Measurements from ENCODE around the gene HINFP.

HINFP gene

DNA sequence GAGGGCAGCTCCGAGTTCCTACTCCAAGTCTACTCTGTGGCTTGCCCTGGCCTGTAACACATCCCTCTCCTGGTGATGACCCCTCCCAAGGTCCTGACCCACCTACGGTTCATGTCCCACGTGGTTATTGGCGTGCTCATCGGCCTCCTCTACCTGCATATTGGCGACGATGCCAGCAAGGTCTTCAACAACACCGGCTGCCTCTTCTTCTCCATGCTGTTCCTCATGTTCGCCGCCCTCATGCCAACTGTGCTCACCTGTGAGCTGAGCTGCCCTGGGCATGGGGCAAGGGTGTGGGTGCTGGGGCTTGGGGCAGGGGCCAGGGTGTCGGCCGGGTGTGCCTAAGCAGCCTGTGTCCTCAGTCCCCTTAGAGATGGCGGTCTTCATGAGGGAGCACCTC is 37.1 kb downstream of the HINFP start:
- H3K79me2 ChIP-seq (ENCODE audit: insufficient read depth, low read length): no peaks in the 10 kb centered on the region
- H3K9me2 ChIP-seq (replicated peaks; ENCODE audit: low read depth, low read length): no peaks in the 10 kb centered on the region
- H3F3A ChIP-seq (ENCODE audit: low read depth): no peaks in the 10 kb centered on the region
- no peaks in the 10 kb centered on the region for H4K20me1 ChIP-seq (ENCODE audit: insufficient read depth, low read length, poor library complexity, severe bottlenecking)
- no peak overlapping the region for H3K4me2 ChIP-seq (ENCODE audit: low read depth, low read length, poor library complexity, severe bottlenecking)
- peaks cover 5% of the 10 kb centered on the region for H3K4me1 ChIP-seq (ENCODE audit: insufficient read depth, low read length, poor library complexity, severe bottlenecking)
- no peaks in the 10 kb centered on the region for H3K9me3 ChIP-seq (ENCODE audit: insufficient read depth, low read depth, low read length)
- H3K4me3 ChIP-seq (ENCODE audit: low read length, poor library complexity, severe bottlenecking): no peak overlapping the region
- H2AFZ ChIP-seq (ENCODE audit: low read length): no peak overlapping the region
- TF ChIP-seq, protein P1, sequence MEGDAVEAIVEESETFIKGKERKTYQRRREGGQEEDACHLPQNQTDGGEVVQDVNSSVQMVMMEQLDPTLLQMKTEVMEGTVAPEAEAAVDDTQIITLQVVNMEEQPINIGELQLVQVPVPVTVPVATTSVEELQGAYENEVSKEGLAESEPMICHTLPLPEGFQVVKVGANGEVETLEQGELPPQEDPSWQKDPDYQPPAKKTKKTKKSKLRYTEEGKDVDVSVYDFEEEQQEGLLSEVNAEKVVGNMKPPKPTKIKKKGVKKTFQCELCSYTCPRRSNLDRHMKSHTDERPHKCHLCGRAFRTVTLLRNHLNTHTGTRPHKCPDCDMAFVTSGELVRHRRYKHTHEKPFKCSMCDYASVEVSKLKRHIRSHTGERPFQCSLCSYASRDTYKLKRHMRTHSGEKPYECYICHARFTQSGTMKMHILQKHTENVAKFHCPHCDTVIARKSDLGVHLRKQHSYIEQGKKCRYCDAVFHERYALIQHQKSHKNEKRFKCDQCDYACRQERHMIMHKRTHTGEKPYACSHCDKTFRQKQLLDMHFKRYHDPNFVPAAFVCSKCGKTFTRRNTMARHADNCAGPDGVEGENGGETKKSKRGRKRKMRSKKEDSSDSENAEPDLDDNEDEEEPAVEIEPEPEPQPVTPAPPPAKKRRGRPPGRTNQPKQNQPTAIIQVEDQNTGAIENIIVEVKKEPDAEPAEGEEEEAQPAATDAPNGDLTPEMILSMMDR (conservative IDR thresholded peaks at IDR 0.05; ENCODE audit: low read length): no peak
- TF ChIP-seq EZH2phosphoT487 (IDR thresholded peaks at IDR 0.05; ENCODE audit: borderline replicate concordance): no peak
- no peaks in the 10 kb centered on the region for H3K27me3 ChIP-seq (ENCODE audit: insufficient read depth, low read length, poor library complexity, severe bottlenecking)
- H3K9ac ChIP-seq (ENCODE audit: low read depth, low read length, poor library complexity, severe bottlenecking): no peak overlapping the region
- no peaks in the 10 kb centered on the region for H3K36me3 ChIP-seq (ENCODE audit: insufficient read depth, low read length)

DNA sequence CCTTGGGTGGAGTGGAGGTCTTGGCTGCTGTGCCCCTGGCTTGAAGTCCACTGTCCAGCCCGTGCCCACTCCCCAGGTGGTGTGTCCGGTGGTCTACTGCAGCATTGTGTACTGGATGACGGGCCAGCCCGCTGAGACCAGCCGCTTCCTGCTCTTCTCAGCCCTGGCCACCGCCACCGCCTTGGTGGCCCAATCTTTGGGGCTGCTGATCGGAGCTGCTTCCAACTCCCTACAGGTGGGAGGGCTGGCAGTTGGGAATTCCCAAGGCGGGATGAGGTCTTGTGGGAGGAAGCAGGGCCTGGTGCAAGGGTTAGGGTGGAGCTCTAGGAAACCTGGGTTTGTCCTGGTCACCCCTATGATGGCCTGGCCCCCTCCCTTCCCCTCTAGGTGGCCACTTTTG is 38.8 kb downstream of the HINFP start:
- TF ChIP-seq, protein P1 (conservative IDR thresholded peaks at IDR 0.05; ENCODE audit: low read length): no peak
- TF ChIP-seq EZH2phosphoT487 (IDR thresholded peaks at IDR 0.05; ENCODE audit: borderline replicate concordance): no peak
- no peak overlapping the region for H3K4me2 ChIP-seq (ENCODE audit: low read depth, low read length, poor library complexity, severe bottlenecking)

DNA sequence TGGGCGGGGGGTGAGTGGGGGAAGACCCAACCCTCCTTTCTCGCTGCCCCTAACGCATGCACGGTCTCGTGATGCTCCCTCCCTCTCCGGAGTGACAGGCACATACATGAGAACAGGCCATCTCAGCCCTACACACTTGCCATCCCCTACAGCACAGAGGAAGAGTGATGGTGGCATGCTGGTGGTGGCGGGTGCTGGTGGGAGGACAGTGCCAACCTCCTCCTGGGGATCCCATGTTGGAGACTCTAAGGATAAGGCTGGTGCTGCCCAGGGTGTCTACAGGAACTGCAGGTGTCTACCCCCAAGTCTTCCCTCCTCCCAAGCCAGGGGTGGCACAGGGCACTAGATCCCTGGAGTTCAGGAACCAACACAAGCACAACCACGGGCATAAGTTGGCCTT is 40.5 kb downstream of the HINFP start:
- Histone ChIP-seq H3F3A (ENCODE audit: low read depth) (no peaks in the 10 kb centered on the region), H3K4me2 (ENCODE audit: low read depth, low read length, poor library complexity, severe bottlenecking) (no peak overlapping the region), H3K79me2 (ENCODE audit: insufficient read depth, low read length) (no peaks in the 10 kb centered on the region), H3K9me3 (ENCODE audit: insufficient read depth, low read depth, low read length) (no peaks in the 10 kb centered on the region), H3K36me3 (ENCODE audit: insufficient read depth, low read length) (no peaks in the 10 kb centered on the region), H3K27me3 (ENCODE audit: insufficient read depth, low read length, poor library complexity, severe bottlenecking) (no peaks in the 10 kb centered on the region), H3K9me2 (replicated peaks; ENCODE audit: low read depth, low read length) (no peaks in the 10 kb centered on the region), H3K9ac (ENCODE audit: low read depth, low read length, poor library complexity, severe bottlenecking) (no peak overlapping the region), H2AFZ (ENCODE audit: low read length) (no peak overlapping the region), H3K4me3 (ENCODE audit: low read length, poor library complexity, severe bottlenecking) (no peak overlapping the region), H3K4me1 (ENCODE audit: insufficient read depth, low read length, poor library complexity, severe bottlenecking) (no peaks in the 10 kb centered on the region), H4K20me1 (ENCODE audit: insufficient read depth, low read length, poor library complexity, severe bottlenecking) (no peaks in the 10 kb centered on the region)
- TF ChIP-seq EZH2phosphoT487 (IDR thresholded peaks at IDR 0.05; ENCODE audit: borderline replicate concordance): no peak
- TF ChIP-seq, protein P1 (conservative IDR thresholded peaks at IDR 0.05; ENCODE audit: low read length): no peak

More for the DNA sequence above, 38.8 kb downstream of the HINFP start:
- H3K36me3 ChIP-seq (ENCODE audit: insufficient read depth, low read length): no peaks in the 10 kb centered on the region
- H3F3A ChIP-seq (ENCODE audit: low read depth): no peaks in the 10 kb centered on the region
- H3K79me2 ChIP-seq (ENCODE audit: insufficient read depth, low read length): no peaks in the 10 kb centered on the region
- H3K9me2 ChIP-seq (replicated peaks; ENCODE audit: low read depth, low read length): no peaks in the 10 kb centered on the region
- no peaks in the 10 kb centered on the region for H3K9me3 ChIP-seq (ENCODE audit: insufficient read depth, low read depth, low read length)
- peaks cover 5% of the 10 kb centered on the region for H3K4me1 ChIP-seq (ENCODE audit: insufficient read depth, low read length, poor library complexity, severe bottlenecking)
- H3K27me3 ChIP-seq (ENCODE audit: insufficient read depth, low read length, poor library complexity, severe bottlenecking): no peaks in the 10 kb centered on the region
- no peaks in the 10 kb centered on the region for H4K20me1 ChIP-seq (ENCODE audit: insufficient read depth, low read length, poor library complexity, severe bottlenecking)
- H3K4me3 ChIP-seq (ENCODE audit: low read length, poor library complexity, severe bottlenecking): no peak overlapping the region
- H2AFZ ChIP-seq (ENCODE audit: low read length): no peak overlapping the region
- H3K9ac ChIP-seq (ENCODE audit: low read depth, low read length, poor library complexity, severe bottlenecking): no peak overlapping the region
